H1 (cell line): ENCODE results near the gene P4HA3. TPM values are rescaled to one million over a fixed set of nuclear protein-coding genes. Genes with fewer than 3 reads are reported as not detected.

Experiments
- EZH2 ChIP-seq: fragments of 200-600 bp; sonication (generic); IDR thresholded peaks from 2 replicates; pipeline ENCODE4 v1.7.1; 2012; ENCODE audit warnings: low read depth, mild to moderate bottlenecking, moderate library complexity, low read length, inconsistent platforms; ENCODE audit not compliant: severe bottlenecking
- KDM4A ChIP-seq: IDR thresholded peaks from one replicate; pipeline ENCODE4 v1.7.1; 2012; ENCODE audit warnings: low read depth, mild to moderate bottlenecking, moderate library complexity, low read length, inconsistent platforms; ENCODE audit not compliant: severe bottlenecking
- SP2 ChIP-seq: IDR thresholded peaks from 2 replicates; pipeline ENCODE4 v1.6.1; 2012; ENCODE audit warnings: mild to moderate bottlenecking, low read length, inconsistent platforms
- polyA plus RNA-seq, 7 experiments: library from polyadenylated mRNA; depleted of rRNA in 3 of 7; stranded (reverse) in 5 of 7; unstranded in 2 of 7; fragments of >200 nt in 5 of 7; fragments of 200-250 nt in 2 of 7; gene quantifications; 1 replicate in 5 of 7; 2 replicates in 1 of 7; 4 replicates in 1 of 7; pipeline versions ENCODE4 v1.2.1 to v1.2.3, GENCODE V29; 2011 to 2013; ENCODE audit warnings: missing spikeins in 2 of 7, mixed read lengths in 2 of 7
- total RNA-seq: library from RNA; stranded (reverse); fragmentation: NEBNext Ultra II Directional; extraction: Animal tissue kit (Norgen Biotek cat#: 25700); gene quantifications from 2 replicates; pipeline ENCODE4 v1.2.1, GENCODE V29; 2021

The P4HA3 gene
- total and polyA plus RNA-seq, 2 of the 8 experiments (the other 6 are each of a cell fraction or from before 2014, with no cell fraction given), result 0.06 TPM; not detected in 1

- TF ChIP-seq EZH2 (no peak), KDM4A (no peak), SP2 (no peak)
- TF ChIP-seq, all 59 proteins: peak for 2
Observed at GRCh38 chr11:74321487-74322188, 10.2 kb upstream of the P4HA3 start (continued).
